ENCODE data around the gene MYO10.
"Not testable (repeated sequence)": the region's sequence is repeated elsewhere in the genome, so short reads cannot be mapped to it uniquely, and the experiment has no call there.

MYO10 gene

GRCh38 chr5:16880547-16880946 lies 55.5 kb downstream of the MYO10 start:
- DNase-seq (ENCODE audit: low spot score), result no peak

GRCh38 chr5:16879650-16880049 lies 56.4 kb downstream of the MYO10 start:
- H3K9me3 Mint-ChIP-seq, result peaks cover 1% of the 10 kb centered on the region
- H3K27me3 Mint-ChIP-seq (ENCODE audit: low read depth), result no peaks in the 10 kb centered on the region
- H3K4me3 Mint-ChIP-seq, result no peak overlapping the region

More at GRCh38 chr5:16880547-16880946, 55.5 kb downstream of the MYO10 start:
- H3K4me3 Mint-ChIP-seq, result no peak overlapping the region
- no peaks in the 10 kb centered on the region for H3K9me3 Mint-ChIP-seq
- no peaks in the 10 kb centered on the region for H3K4me1 Mint-ChIP-seq (ENCODE audit: low read depth)
- no peaks in the 10 kb centered on the region for H3K27me3 Mint-ChIP-seq (ENCODE audit: low read depth)
- no peaks in the 10 kb centered on the region for H3K36me3 Mint-ChIP-seq (ENCODE audit: low read depth)
- no peak overlapping the region for H3K27ac Mint-ChIP-seq

GRCh38 chr5:16879191-16879590 lies 56.9 kb downstream of the MYO10 start:
- Mint-ChIP-seq H3K4me1 (ENCODE audit: low read depth) (no peaks in the 10 kb centered on the region), H3K27ac (no peak overlapping the region), H3K36me3 (ENCODE audit: low read depth) (no peaks in the 10 kb centered on the region), H3K9me3 (peaks cover 5% of the 10 kb centered on the region), H3K4me3 (no peak overlapping the region), H3K27me3 (ENCODE audit: low read depth) (no peaks in the 10 kb centered on the region)
- no peak for DNase-seq (ENCODE audit: low spot score)

More at GRCh38 chr5:16879650-16880049, 56.4 kb downstream of the MYO10 start:
- Mint-ChIP-seq H3K27ac (no peak overlapping the region), H3K36me3 (ENCODE audit: low read depth) (no peaks in the 10 kb centered on the region), H3K4me1 (ENCODE audit: low read depth) (no peaks in the 10 kb centered on the region)
- no peak for DNase-seq (ENCODE audit: low spot score)

GRCh38 chr5:16877267-16877935 lies 58.7 kb downstream of the MYO10 start:
- peaks cover 5% of the 10 kb centered on the region for H3K9me3 Mint-ChIP-seq
- H3K36me3 Mint-ChIP-seq (ENCODE audit: low read depth), result no peaks in the 10 kb centered on the region
- no peak overlapping the region for H3K4me3 Mint-ChIP-seq
- H3K4me1 Mint-ChIP-seq (ENCODE audit: low read depth), result no peaks in the 10 kb centered on the region
- H3K27ac Mint-ChIP-seq, result no peak overlapping the region
- H3K27me3 Mint-ChIP-seq (ENCODE audit: low read depth), result no peaks in the 10 kb centered on the region
- DNase-seq (ENCODE audit: low spot score), result no peak

GRCh38 chr5:16874424-16874823 lies 61.7 kb downstream of the MYO10 start:
- not testable (repeated sequence) for H3K4me3 Mint-ChIP-seq; H3K4me1 Mint-ChIP-seq (ENCODE audit: low read depth); H3K36me3 Mint-ChIP-seq (ENCODE audit: low read depth); H3K27me3 Mint-ChIP-seq (ENCODE audit: low read depth); DNase-seq (ENCODE audit: low spot score); H3K9me3 Mint-ChIP-seq; H3K27ac Mint-ChIP-seq

- H3K9me3 Mint-ChIP-seq, result peaks cover 5% of the 10 kb centered on the region
- no peaks in the 10 kb centered on the region for H3K36me3 Mint-ChIP-seq (ENCODE audit: low read depth)
- no peak overlapping the region for H3K4me3 Mint-ChIP-seq
Observed at GRCh38 chr5:16871746-16872339, 64.2 kb downstream of the MYO10 start.

GRCh38 chr5:16870878-16871277 lies 65.2 kb downstream of the MYO10 start:
- H3K36me3 Mint-ChIP-seq (ENCODE audit: low read depth), result no peaks in the 10 kb centered on the region
- no peak overlapping the region for H3K27ac Mint-ChIP-seq
- peaks cover 5% of the 10 kb centered on the region for H3K9me3 Mint-ChIP-seq
- H3K4me1 Mint-ChIP-seq (ENCODE audit: low read depth), result no peaks in the 10 kb centered on the region
- no peak overlapping the region for H3K4me3 Mint-ChIP-seq
- no peak for DNase-seq (ENCODE audit: low spot score)
- no peaks in the 10 kb centered on the region for H3K27me3 Mint-ChIP-seq (ENCODE audit: low read depth)

More at GRCh38 chr5:16871746-16872339, 64.2 kb downstream of the MYO10 start:
- Mint-ChIP-seq H3K27me3 (ENCODE audit: low read depth) (no peaks in the 10 kb centered on the region), H3K27ac (no peak overlapping the region), H3K4me1 (ENCODE audit: low read depth) (no peaks in the 10 kb centered on the region)
- DNase-seq (ENCODE audit: low spot score), result no peak

- peaks cover 5% of the 10 kb centered on the region for H3K9me3 Mint-ChIP-seq
- H3K27ac Mint-ChIP-seq, result no peak overlapping the region
- no peaks in the 10 kb centered on the region for H3K27me3 Mint-ChIP-seq (ENCODE audit: low read depth)
- no peak overlapping the region for H3K4me3 Mint-ChIP-seq
- no peaks in the 10 kb centered on the region for H3K36me3 Mint-ChIP-seq (ENCODE audit: low read depth)
- DNase-seq (ENCODE audit: low spot score), result no peak
- H3K4me1 Mint-ChIP-seq (ENCODE audit: low read depth), result no peaks in the 10 kb centered on the region
Observed at GRCh38 chr5:16869821-16870796, 66.0 kb downstream of the MYO10 start.

- H3K9me3 Mint-ChIP-seq, result no peaks in the 10 kb centered on the region
- no peak for DNase-seq (ENCODE audit: low spot score)
- H3K4me1 Mint-ChIP-seq (ENCODE audit: low read depth), result no peaks in the 10 kb centered on the region
- no peaks in the 10 kb centered on the region for H3K27me3 Mint-ChIP-seq (ENCODE audit: low read depth)
- no peak overlapping the region for H3K27ac Mint-ChIP-seq
- no peak overlapping the region for H3K4me3 Mint-ChIP-seq
- no peaks in the 10 kb centered on the region for H3K36me3 Mint-ChIP-seq (ENCODE audit: low read depth)
Observed at GRCh38 chr5:16867577-16867953, 68.5 kb downstream of the MYO10 start.

- no peak overlapping the region for H3K27ac Mint-ChIP-seq
- H3K4me3 Mint-ChIP-seq, result no peak overlapping the region
- no peak for DNase-seq (ENCODE audit: low spot score)
- H3K36me3 Mint-ChIP-seq (ENCODE audit: low read depth), result no peaks in the 10 kb centered on the region
- no peaks in the 10 kb centered on the region for H3K27me3 Mint-ChIP-seq (ENCODE audit: low read depth)
- H3K9me3 Mint-ChIP-seq, result no peaks in the 10 kb centered on the region
- no peaks in the 10 kb centered on the region for H3K4me1 Mint-ChIP-seq (ENCODE audit: low read depth)
Observed at GRCh38 chr5:16866795-16867576, 69.1 kb downstream of the MYO10 start.

GRCh38 chr5:16866273-16866672 lies 69.8 kb downstream of the MYO10 start:
- Mint-ChIP-seq H3K4me1 (ENCODE audit: low read depth) (no peaks in the 10 kb centered on the region), H3K36me3 (ENCODE audit: low read depth) (no peaks in the 10 kb centered on the region), H3K4me3 (no peak overlapping the region), H3K27me3 (ENCODE audit: low read depth) (no peaks in the 10 kb centered on the region), H3K9me3 (no peaks in the 10 kb centered on the region), H3K27ac (no peak overlapping the region)
- no peak for DNase-seq (ENCODE audit: low spot score)

GRCh38 chr5:16865151-16865550 lies 70.9 kb downstream of the MYO10 start:
- no peaks in the 10 kb centered on the region for H3K27me3 Mint-ChIP-seq (ENCODE audit: low read depth)
- no peak overlapping the region for H3K4me3 Mint-ChIP-seq
- no peaks in the 10 kb centered on the region for H3K4me1 Mint-ChIP-seq (ENCODE audit: low read depth)
- H3K9me3 Mint-ChIP-seq, result no peaks in the 10 kb centered on the region
- H3K27ac Mint-ChIP-seq, result no peak overlapping the region
- no peak for DNase-seq (ENCODE audit: low spot score)
- H3K36me3 Mint-ChIP-seq (ENCODE audit: low read depth), result no peaks in the 10 kb centered on the region

GRCh38 chr5:16864631-16865131 lies 71.4 kb downstream of the MYO10 start:
- Mint-ChIP-seq H3K27ac (no peak overlapping the region), H3K9me3 (no peaks in the 10 kb centered on the region), H3K4me1 (ENCODE audit: low read depth) (no peaks in the 10 kb centered on the region), H3K27me3 (ENCODE audit: low read depth) (no peaks in the 10 kb centered on the region), H3K4me3 (no peak overlapping the region), H3K36me3 (ENCODE audit: low read depth) (no peaks in the 10 kb centered on the region)
- no peak for DNase-seq (ENCODE audit: low spot score)

All from T-helper 2 cell treated with Interferon-gamma antibody and Interleukin-4, amounts not matched to agents 5 μg/mL and 100 μg/mL, for 36 hours (primary cell).